ENCODE measurements around the gene PPP1R16B.

- no peak for TF ChIP-seq TARDBP (IDR thresholded peaks at IDR 0.05)
- TF ChIP-seq FOXM1 (IDR thresholded peaks at IDR 0.05; ENCODE audit: borderline replicate concordance) = no peak
Observed at GRCh38 chr20:38940644-38941043, 135.1 kb downstream of the PPP1R16B start.
